HEK293 (cell line): ENCODE data around the gene DAW1.

ENCODE experiments used
- CTCF ChIA-PET: fragments of 350-600 bp; formaldehyde crosslinking; extraction: SDS; loops from one replicate; lab custom pipeline; 2021; ENCODE audit warnings: antibody characterized with exemption; lab: Yijun Ruan, JAX
- POLR2A ChIA-PET: fragments of 300-600 bp; formaldehyde crosslinking; extraction: SDS; loops from one replicate; lab custom pipeline; 2020; ENCODE audit warnings: antibody characterized with exemption, inconsistent platforms; lab: Yijun Ruan, JAX
- H3K27ac ChIP-seq: fragments of 200-500 bp; sonication (Bioruptor generic); 2 replicates; pipeline ENCODE4 v1.5.1; 2014; ENCODE audit warnings: low read depth, low read length, control low read depth, inconsistent platforms; ENCODE audit errors: extremely low read depth
- H3K36me3 ChIP-seq, 2 experiments: fragments of 200-500 bp in 1 of 2; sonication (Bioruptor generic) in 1 of 2; 1 replicate in 1 of 2; 2 replicates in 1 of 2; pipeline ENCODE4 v1.5.1; 2014 to 2017; ENCODE audit warnings: inconsistent platforms in 2 of 2, low read length in 2 of 2; ENCODE audit not compliant: control insufficient read depth in 2 of 2, insufficient read depth in 1 of 2
- H3K4me1 ChIP-seq: fragments of 200-500 bp; sonication (Bioruptor generic); 2 replicates; pipeline ENCODE4 v1.5.1; 2014; ENCODE audit warnings: mild to moderate bottlenecking, low read length, inconsistent platforms; ENCODE audit not compliant: control insufficient read depth, insufficient read depth
- H3K4me3 ChIP-seq: 2 replicates; pipeline ENCODE4 v1.5.1; 2011; ENCODE audit warnings: low read depth, mild to moderate bottlenecking, control low read depth, low read length, moderate library complexity
- H3K9me3 ChIP-seq: fragments of 200-500 bp; sonication (Bioruptor generic); 2 replicates; pipeline ENCODE4 v1.5.1; 2014; ENCODE audit warnings: low read depth, low read length, inconsistent platforms; ENCODE audit not compliant: control insufficient read depth, insufficient read depth
- KLF9 ChIP-seq: fragments of 450-650 bp; formaldehyde crosslinking; IDR thresholded peaks from 2 replicates; pipeline ENCODE4 v1.5.1; 2016; ENCODE audit warnings: missing biosample characterization, missing genetic modification characterization, low read depth
- SCRT2 ChIP-seq: fragments of 450-650 bp; formaldehyde crosslinking; IDR thresholded peaks from 2 replicates; pipeline ENCODE4 v1.5.1; 2016; ENCODE audit warnings: missing biosample characterization, missing genetic modification characterization
- SP7 ChIP-seq: fragments of 450-650 bp; formaldehyde crosslinking; IDR thresholded peaks from 2 replicates; pipeline ENCODE4 v1.5.1; 2016; ENCODE audit warnings: missing biosample characterization, missing genetic modification characterization
- ZBTB21 ChIP-seq: fragments of 450-650 bp; formaldehyde crosslinking; IDR thresholded peaks from 2 replicates; pipeline ENCODE4 v1.5.1; 2017; ENCODE audit warnings: missing biosample characterization, missing genetic modification characterization
- ZBTB6 ChIP-seq: fragments of 450-650 bp; formaldehyde crosslinking; IDR thresholded peaks from 2 replicates; pipeline ENCODE4 v1.5.1; 2017; ENCODE audit warnings: missing biosample characterization, missing genetic modification characterization
- ZFHX2 ChIP-seq: fragments of 450-650 bp; formaldehyde crosslinking; conservative IDR thresholded peaks from 2 replicates; pipeline ENCODE4 v1.5.1; 2016; ENCODE audit warnings: missing biosample characterization, missing genetic modification characterization
- ZNF112 ChIP-seq: fragments of 450-650 bp; formaldehyde crosslinking; IDR thresholded peaks from 2 replicates; pipeline ENCODE4 v1.5.0; 2017; ENCODE audit warnings: missing biosample characterization, missing genetic modification characterization
- ZNF175 ChIP-seq: fragments of 450-650 bp; formaldehyde crosslinking; IDR thresholded peaks from 2 replicates; pipeline ENCODE4 v1.5.1; 2016; ENCODE audit warnings: missing biosample characterization, missing genetic modification characterization
- ZNF19 ChIP-seq: fragments of 450-650 bp; formaldehyde crosslinking; IDR thresholded peaks from 2 replicates; pipeline ENCODE4; 2016; ENCODE audit warnings: missing biosample characterization, missing genetic modification characterization, low read depth
- ZNF214 ChIP-seq: fragments of 450-650 bp; formaldehyde crosslinking; IDR thresholded peaks from 2 replicates; pipeline ENCODE4 v1.5.1; 2017; ENCODE audit warnings: missing biosample characterization, mild to moderate bottlenecking, missing genetic modification characterization, borderline replicate concordance
- ZNF223 ChIP-seq: fragments of 450-650 bp; formaldehyde crosslinking; IDR thresholded peaks from 2 replicates; pipeline ENCODE4 v1.5.1; 2016; ENCODE audit warnings: missing biosample characterization, missing genetic modification characterization
- ZNF433 ChIP-seq: fragments of 450-650 bp; formaldehyde crosslinking; IDR thresholded peaks from 2 replicates; pipeline ENCODE4 v1.5.1; 2016; ENCODE audit warnings: missing biosample characterization, missing genetic modification characterization, low read depth
- ZNF48 ChIP-seq: fragments of 450-650 bp; formaldehyde crosslinking; IDR thresholded peaks from 2 replicates; pipeline ENCODE4 v1.5.1; 2016; ENCODE audit warnings: missing biosample characterization, missing genetic modification characterization
- ZNF544 ChIP-seq: fragments of 450-650 bp; formaldehyde crosslinking; IDR thresholded peaks from 2 replicates; pipeline ENCODE4 v1.5.0; 2017; ENCODE audit warnings: missing biosample characterization, missing genetic modification characterization
- ZNF580 ChIP-seq: fragments of 450-650 bp; formaldehyde crosslinking; IDR thresholded peaks from 2 replicates; pipeline ENCODE4 v1.5.1; 2016; ENCODE audit warnings: missing biosample characterization, missing genetic modification characterization
- ZNF585B ChIP-seq: fragments of 450-650 bp; formaldehyde crosslinking; IDR thresholded peaks from 2 replicates; pipeline ENCODE4 v1.5.1; 2016; ENCODE audit warnings: missing biosample characterization, missing genetic modification characterization
- ZNF610 ChIP-seq: fragments of 450-650 bp; formaldehyde crosslinking; IDR thresholded peaks from 2 replicates; pipeline ENCODE4 v1.5.1; 2016; ENCODE audit warnings: missing biosample characterization, missing genetic modification characterization, borderline replicate concordance
- ZNF664 ChIP-seq: fragments of 450-650 bp; formaldehyde crosslinking; IDR thresholded peaks from 2 replicates; pipeline ENCODE4 v1.5.1; 2016; ENCODE audit warnings: missing biosample characterization, missing genetic modification characterization
- ZNF777 ChIP-seq: fragments of 450-650 bp; formaldehyde crosslinking; IDR thresholded peaks from 2 replicates; pipeline ENCODE4 v1.5.1; 2017; ENCODE audit warnings: missing biosample characterization, missing genetic modification characterization, borderline replicate concordance
- ZNF843 ChIP-seq: fragments of 450-650 bp; formaldehyde crosslinking; IDR thresholded peaks from 2 replicates; pipeline ENCODE4 v1.5.1; 2016; ENCODE audit warnings: missing biosample characterization, missing genetic modification characterization
- ZSCAN23 ChIP-seq: fragments of 450-650 bp; formaldehyde crosslinking; IDR thresholded peaks from 2 replicates; pipeline ENCODE4 v1.5.1; 2016; ENCODE audit warnings: missing biosample characterization, missing genetic modification characterization
- ZSCAN5A ChIP-seq: fragments of 450-650 bp; formaldehyde crosslinking; IDR thresholded peaks from 2 replicates; pipeline ENCODE4 v1.5.1; 2016; ENCODE audit warnings: missing biosample characterization, missing genetic modification characterization
- TF ChIP-seq, protein P1 (sequence below): fragments of 450-650 bp; IDR thresholded peaks from 2 replicates; pipeline ENCODE4 v1.5.1; 2018; ENCODE audit warnings: missing biosample characterization, missing genetic modification characterization
- TF ChIP-seq, protein P2 (sequence below): fragments of 450-650 bp; formaldehyde crosslinking; IDR thresholded peaks from 2 replicates; pipeline ENCODE4 v1.5.1; 2017; ENCODE audit warnings: missing biosample characterization, missing genetic modification characterization
- TF ChIP-seq, protein P3 (sequence below): fragments of 450-650 bp; formaldehyde crosslinking; IDR thresholded peaks from 2 replicates; pipeline ENCODE4 v1.5.1; 2016; ENCODE audit warnings: missing biosample characterization, missing genetic modification characterization

DAW1 gene

DNA sequence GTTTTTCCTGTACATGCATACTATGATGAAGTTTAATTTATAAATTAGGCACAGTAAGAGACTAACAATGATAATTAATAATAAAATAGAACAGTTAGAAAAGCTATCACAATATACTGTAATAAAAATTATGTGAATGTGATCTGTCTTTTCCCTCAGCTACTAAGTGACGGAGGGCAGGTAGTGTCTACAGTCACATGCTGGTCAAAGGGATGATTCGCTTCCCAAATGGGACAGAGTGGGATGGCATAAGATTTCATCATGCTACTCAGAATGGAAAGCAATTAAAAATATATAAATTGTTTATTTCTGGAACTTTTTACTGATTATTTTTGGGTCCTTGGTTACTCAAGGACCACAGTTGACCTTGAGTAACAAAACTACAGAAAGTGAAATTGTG is 71.5 kb downstream of the DAW1 start:
- no peaks in the 10 kb centered on the region for H3K4me1 ChIP-seq
- H3K9me3 ChIP-seq: no peaks in the 10 kb centered on the region
- H3K36me3 ChIP-seq: no peaks in the 10 kb centered on the region
- H3K27ac ChIP-seq: no peak overlapping the region
- ChIA-PET POLR2A (no interaction called here), CTCF (interaction anchor here (1.9 kb wide), 1 partner anchor 53 kb away, joined by 6 read pairs; no protein-coding TSS in a partner anchor)
- H3K4me3 ChIP-seq: no peak overlapping the region
- no peak for TF ChIP-seq SP7 (tag by site-specific recombination)
- TF ChIP-seq ZNF544: no peak
- TF ChIP-seq ZSCAN5A (tag by site-specific recombination): no peak
- TF ChIP-seq, protein P1, sequence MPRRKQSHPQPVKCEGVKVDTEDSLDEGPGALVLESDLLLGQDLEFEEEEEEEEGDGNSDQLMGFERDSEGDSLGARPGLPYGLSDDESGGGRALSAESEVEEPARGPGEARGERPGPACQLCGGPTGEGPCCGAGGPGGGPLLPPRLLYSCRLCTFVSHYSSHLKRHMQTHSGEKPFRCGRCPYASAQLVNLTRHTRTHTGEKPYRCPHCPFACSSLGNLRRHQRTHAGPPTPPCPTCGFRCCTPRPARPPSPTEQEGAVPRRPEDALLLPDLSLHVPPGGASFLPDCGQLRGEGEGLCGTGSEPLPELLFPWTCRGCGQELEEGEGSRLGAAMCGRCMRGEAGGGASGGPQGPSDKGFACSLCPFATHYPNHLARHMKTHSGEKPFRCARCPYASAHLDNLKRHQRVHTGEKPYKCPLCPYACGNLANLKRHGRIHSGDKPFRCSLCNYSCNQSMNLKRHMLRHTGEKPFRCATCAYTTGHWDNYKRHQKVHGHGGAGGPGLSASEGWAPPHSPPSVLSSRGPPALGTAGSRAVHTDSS: no peak
- no peak for TF ChIP-seq ZNF214
- no peak for TF ChIP-seq ZNF580
- TF ChIP-seq ZNF585B (tag by site-specific recombination): no peak
- TF ChIP-seq ZNF664: no peak
- no peak for TF ChIP-seq KLF9 (tag by site-specific recombination)
- no peak for TF ChIP-seq ZNF223

DNA sequence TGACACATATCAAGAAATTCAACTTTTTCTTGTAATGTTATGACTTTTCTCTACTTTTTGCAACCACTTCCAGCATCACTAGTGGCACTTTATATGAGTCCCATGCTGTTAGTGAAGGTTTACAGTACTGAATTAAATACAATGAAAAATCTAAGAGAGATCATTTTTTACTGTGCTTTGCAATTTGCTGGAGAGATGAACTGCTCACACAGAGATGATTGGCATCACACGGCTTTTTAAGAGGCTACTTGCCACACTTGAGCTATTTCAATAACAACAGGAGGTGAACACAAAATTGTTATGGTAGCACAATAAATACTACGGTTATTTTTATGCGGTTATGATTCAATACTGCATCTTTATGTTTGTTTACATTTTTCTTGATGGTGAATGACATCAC is 88.9 kb downstream of the DAW1 start:
- no peaks in the 10 kb centered on the region for H3K4me1 ChIP-seq
- H3K27ac ChIP-seq: no peak overlapping the region
- CTCF ChIA-PET: interaction anchor here (0.7 to 1.2 kb wide), 3 partner anchors 70 to 98 kb away, joined by 3 to 4 read pairs (median 3); no protein-coding TSS in a partner anchor
- no peak for TF ChIP-seq SCRT2 (tag by site-specific recombination)
- no peak for TF ChIP-seq ZNF843 (tag by site-specific recombination)
- no peak for TF ChIP-seq ZNF433 (tag by site-specific recombination)
- no peak for TF ChIP-seq ZNF777 (tag by site-specific recombination)
- TF ChIP-seq ZNF48 (tag by site-specific recombination): no peak
- no peak for TF ChIP-seq ZNF585B (tag by site-specific recombination)
- no peak for TF ChIP-seq ZBTB6 (tag by site-specific recombination)
- TF ChIP-seq ZSCAN23 (tag by site-specific recombination): no peak
- TF ChIP-seq ZNF175 (tag by site-specific recombination): no peak
- no peak for TF ChIP-seq ZNF610
- no peak for TF ChIP-seq ZNF112 (tag by site-specific recombination)
- no peak for TF ChIP-seq ZNF19 (tag by site-specific recombination)
- no peak for TF ChIP-seq ZNF544
- TF ChIP-seq, protein P1: no peak
- TF ChIP-seq ZBTB21 (tag by site-specific recombination): no peak
- no peak for TF ChIP-seq ZNF580
- no peak for TF ChIP-seq ZFHX2
- TF ChIP-seq, protein P2, sequence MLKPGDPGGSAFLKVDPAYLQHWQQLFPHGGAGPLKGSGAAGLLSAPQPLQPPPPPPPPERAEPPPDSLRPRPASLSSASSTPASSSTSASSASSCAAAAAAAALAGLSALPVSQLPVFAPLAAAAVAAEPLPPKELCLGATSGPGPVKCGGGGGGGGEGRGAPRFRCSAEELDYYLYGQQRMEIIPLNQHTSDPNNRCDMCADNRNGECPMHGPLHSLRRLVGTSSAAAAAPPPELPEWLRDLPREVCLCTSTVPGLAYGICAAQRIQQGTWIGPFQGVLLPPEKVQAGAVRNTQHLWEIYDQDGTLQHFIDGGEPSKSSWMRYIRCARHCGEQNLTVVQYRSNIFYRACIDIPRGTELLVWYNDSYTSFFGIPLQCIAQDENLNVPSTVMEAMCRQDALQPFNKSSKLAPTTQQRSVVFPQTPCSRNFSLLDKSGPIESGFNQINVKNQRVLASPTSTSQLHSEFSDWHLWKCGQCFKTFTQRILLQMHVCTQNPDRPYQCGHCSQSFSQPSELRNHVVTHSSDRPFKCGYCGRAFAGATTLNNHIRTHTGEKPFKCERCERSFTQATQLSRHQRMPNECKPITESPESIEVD (tag by site-specific recombination): no peak
- TF ChIP-seq, protein P3, sequence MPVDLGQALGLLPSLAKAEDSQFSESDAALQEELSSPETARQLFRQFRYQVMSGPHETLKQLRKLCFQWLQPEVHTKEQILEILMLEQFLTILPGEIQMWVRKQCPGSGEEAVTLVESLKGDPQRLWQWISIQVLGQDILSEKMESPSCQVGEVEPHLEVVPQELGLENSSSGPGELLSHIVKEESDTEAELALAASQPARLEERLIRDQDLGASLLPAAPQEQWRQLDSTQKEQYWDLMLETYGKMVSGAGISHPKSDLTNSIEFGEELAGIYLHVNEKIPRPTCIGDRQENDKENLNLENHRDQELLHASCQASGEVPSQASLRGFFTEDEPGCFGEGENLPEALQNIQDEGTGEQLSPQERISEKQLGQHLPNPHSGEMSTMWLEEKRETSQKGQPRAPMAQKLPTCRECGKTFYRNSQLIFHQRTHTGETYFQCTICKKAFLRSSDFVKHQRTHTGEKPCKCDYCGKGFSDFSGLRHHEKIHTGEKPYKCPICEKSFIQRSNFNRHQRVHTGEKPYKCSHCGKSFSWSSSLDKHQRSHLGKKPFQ (tag by site-specific recombination): no peak
- no peak overlapping the region for H3K4me3 ChIP-seq
- POLR2A ChIA-PET: no interaction called here
- H3K9me3 ChIP-seq: no peaks in the 10 kb centered on the region
- H3K36me3 ChIP-seq: no peaks in the 10 kb centered on the region
